ENCODE measurements around the gene ENPP6.
A peak's percentile ranks its signal among the peaks of the same experiment; 100 is the strongest.
"Not testable (repeated sequence)": the region's sequence is repeated elsewhere in the genome, so short reads cannot be mapped to it uniquely, and the experiment has no call there.

ENPP6 gene

DNA sequence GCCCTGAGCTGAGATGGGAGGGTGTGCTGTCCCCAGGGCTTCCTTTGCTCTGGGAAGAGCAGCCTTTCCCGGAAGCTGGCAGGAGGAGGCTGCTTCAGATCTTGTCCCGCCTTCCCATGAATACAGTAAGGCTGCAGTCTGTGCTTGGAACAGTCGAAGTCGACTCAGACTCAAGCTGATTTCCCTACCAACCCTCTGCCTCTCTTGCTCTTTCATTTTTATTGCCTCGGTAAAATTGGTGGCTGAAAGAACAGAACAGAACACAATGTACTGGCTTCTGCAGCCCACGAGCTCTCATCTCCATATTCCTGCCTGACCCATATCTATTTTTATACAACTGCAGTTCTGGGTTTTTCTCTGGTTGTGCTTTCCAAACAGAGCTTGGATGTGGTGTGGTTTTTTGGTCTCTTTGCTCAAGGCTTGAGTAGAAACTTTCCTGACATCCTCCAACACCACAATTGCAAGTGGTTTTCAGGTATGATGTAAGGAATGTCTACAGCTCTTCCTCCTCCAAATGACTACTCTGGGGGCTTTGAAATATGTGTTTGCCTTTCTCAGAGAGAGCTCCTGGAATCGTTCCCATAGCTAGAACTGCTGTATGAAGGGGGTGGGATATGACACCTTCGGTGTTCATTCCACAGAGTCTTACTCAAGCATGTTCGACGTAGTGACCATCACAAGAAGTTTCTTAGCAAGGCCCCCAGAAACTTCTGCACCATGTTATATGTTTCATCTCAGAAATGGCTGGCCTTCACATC lies 61.3 kb downstream of the ENPP6 start:
- Mint-ChIP-seq H3K4me1 (ENCODE audit: low read depth) (no peaks in the 10 kb centered on the region), H3K9me3 (no peaks in the 10 kb centered on the region), H3K27me3 (ENCODE audit: low read depth) (peaks cover 36% of the 10 kb centered on the region), H3K4me3 (no peak overlapping the region), H3K27ac (no peak overlapping the region), H3K36me3 (ENCODE audit: low read depth) (no peaks in the 10 kb centered on the region)

DNA sequence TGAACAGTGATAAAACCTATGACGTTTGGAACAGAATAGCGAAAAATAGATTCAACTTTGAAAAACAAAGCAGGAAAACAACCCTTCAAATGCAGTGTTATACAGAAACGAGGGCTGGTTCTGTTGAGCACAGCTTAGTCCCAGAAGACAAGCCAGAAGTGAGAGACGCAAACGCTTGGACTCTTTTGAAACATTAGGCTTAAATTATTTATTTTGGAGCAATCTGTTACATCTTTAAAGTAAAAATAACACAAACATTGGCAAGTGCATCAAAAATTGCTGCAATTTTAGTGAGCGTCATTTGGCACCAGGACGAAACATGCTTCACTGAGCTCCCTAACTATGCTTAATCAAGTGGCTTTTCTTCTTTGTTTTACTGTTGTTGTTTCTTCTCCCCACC lies 63.5 kb downstream of the ENPP6 start:
- H3K4me1 Mint-ChIP-seq (ENCODE audit: low read depth) = peaks cover 3% of the 10 kb centered on the region
- H3K36me3 Mint-ChIP-seq (ENCODE audit: low read depth) = peaks cover 6% of the 10 kb centered on the region
- no peak overlapping the region for H3K27ac Mint-ChIP-seq
- H3K27me3 Mint-ChIP-seq (ENCODE audit: low read depth) = peaks cover 19% of the 10 kb centered on the region
- H3K4me3 Mint-ChIP-seq = no peak overlapping the region
- H3K9me3 Mint-ChIP-seq = no peaks in the 10 kb centered on the region

DNA sequence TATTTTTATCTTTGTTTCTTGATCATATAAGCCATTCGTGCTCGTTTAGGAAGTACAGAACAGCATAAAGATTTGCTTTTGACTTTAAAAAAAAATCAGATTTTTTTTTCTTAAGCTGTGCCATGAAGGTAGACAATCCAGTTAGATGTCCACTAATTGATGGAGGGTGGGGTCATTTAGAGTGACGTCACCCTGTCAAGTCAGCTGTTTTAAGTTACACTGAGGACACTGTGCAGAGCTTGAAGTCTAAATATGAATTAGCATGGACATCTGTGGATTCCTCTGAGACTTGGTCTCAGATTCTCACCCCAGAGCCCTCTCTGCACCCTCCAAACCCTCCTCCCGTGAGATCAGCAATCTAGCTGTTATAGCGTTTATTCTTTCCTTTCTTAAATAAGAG lies 63.9 kb downstream of the ENPP6 start:
- Mint-ChIP-seq H3K4me1 (ENCODE audit: low read depth) (peaks cover 5% of the 10 kb centered on the region), H3K9me3 (no peaks in the 10 kb centered on the region), H3K4me3 (no peak overlapping the region), H3K27me3 (ENCODE audit: low read depth) (peaks cover 14% of the 10 kb centered on the region), H3K27ac (no peak overlapping the region), H3K36me3 (ENCODE audit: low read depth) (peaks cover 6% of the 10 kb centered on the region)

DNA sequence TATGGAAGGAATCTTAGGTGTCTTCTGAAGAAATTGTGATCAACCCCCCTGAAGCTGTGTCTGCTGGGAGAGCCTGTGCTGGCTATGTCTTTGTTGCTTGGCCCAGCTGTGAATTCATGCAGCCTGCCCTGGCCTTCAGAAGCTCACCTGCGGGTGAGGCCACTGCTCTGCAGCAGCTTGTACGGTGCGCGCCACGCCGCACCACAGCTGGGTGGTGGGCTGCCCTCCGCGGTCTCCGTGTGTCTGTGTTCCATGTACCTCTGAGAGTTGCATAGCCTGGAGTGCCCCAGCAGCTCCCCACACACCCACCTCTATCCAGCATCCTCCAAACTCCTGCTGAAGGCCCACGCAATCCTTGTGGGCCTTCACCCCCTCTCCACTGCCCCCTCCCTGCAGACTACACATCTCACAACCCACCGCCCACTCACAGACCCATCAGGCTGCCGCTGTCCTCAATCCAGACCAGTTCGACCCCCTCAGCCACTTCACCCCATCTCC lies 65.6 kb downstream of the ENPP6 start:
- no peaks in the 10 kb centered on the region for H3K9me3 Mint-ChIP-seq
- H3K36me3 Mint-ChIP-seq (ENCODE audit: low read depth) = peaks cover 7% of the 10 kb centered on the region
- peaks cover 9% of the 10 kb centered on the region for H3K27me3 Mint-ChIP-seq (ENCODE audit: low read depth)
- H3K27ac Mint-ChIP-seq = no peak overlapping the region
- H3K4me1 Mint-ChIP-seq (ENCODE audit: low read depth) = peaks cover 16% of the 10 kb centered on the region
- no peak overlapping the region for H3K4me3 Mint-ChIP-seq

DNA sequence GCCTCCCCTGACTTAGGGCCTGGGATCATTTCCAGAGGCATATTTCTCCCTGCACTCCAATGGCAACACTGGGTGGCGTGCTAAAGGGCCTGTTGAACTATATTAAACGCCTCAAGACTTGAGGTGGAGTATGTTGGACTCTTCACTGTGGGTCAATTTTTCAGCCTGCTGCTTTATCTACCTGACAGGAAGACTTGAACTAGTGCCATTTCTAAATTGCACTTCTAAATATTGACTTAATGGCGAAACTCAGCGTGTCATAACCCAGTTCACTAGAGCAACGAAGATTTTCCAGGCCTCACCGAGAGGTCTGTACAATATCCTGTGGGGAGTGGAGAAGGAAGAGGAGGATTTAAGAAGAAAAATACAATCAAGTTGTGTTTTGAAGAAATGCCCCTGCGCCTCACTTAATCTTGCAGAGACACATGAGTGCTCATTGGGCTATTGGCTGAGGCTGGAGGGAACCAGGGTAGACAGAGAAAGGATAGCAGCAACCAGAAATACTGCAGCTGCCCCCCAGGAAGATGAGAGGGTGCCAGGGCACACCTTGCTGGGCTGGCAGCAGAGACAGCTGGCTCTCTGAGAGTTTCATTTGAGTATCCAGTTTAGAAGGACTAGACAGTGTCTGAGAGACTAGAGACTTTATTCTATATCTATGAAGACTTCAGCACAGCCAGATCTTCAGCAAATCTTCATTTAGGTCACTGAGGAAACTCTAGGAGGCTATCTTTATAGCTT lies 67.4 kb downstream of the ENPP6 start:
- Mint-ChIP-seq H3K9me3 (no peaks in the 10 kb centered on the region), H3K4me1 (ENCODE audit: low read depth) (peaks cover 19% of the 10 kb centered on the region), H3K27ac (no peak overlapping the region), H3K4me3 (no peak overlapping the region), H3K27me3 (ENCODE audit: low read depth) (no peaks in the 10 kb centered on the region), H3K36me3 (ENCODE audit: low read depth) (peaks cover 9% of the 10 kb centered on the region)

DNA sequence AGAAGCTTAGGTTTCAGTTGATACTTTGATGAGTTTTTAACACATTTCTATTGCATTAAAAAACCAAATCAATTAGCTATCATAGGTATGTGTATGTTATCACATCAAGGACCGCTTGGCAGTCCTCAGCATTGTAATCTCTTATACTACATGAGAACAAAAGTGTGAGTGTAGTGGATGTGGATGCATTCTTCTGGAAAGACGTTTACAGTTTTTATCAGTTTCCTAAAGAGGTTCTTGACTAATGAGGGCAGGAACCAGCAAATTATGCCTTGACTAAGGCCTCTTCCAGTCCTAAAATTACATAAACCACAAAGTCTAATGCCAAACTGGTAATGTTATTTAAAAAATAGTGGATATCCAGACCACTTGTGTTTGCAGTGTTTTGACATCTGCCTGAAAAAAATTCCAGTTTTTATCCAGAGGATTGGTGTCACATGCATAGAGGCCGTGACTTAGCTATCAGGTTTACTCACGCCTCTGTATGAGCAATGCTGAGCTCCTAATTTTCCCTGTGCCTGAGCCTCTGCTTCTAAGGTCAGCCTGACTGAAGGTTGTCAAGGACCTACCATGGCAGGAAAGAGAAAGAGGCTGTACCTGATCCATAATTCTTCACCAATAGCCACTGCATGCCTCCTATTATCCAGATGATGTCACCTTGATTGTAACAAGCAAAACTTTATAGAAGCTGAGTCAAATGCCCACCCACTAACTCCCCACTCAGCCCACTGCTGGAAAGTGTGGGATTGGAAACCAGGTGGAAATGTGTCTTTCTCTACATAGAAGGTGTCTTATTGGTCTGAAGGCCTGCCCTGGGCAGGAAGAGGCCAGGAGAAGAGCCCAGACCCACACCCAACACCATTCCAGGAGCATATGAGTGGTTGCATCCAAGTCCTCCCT lies 68.7 kb downstream of the ENPP6 start:
- H3K27me3 Mint-ChIP-seq (ENCODE audit: low read depth) = no peaks in the 10 kb centered on the region
- no peak overlapping the region for H3K27ac Mint-ChIP-seq
- H3K36me3 Mint-ChIP-seq (ENCODE audit: low read depth) = peaks cover 9% of the 10 kb centered on the region
- H3K9me3 Mint-ChIP-seq = no peaks in the 10 kb centered on the region
- H3K4me1 Mint-ChIP-seq (ENCODE audit: low read depth) = peaks cover 19% of the 10 kb centered on the region
- no peak overlapping the region for H3K4me3 Mint-ChIP-seq

DNA sequence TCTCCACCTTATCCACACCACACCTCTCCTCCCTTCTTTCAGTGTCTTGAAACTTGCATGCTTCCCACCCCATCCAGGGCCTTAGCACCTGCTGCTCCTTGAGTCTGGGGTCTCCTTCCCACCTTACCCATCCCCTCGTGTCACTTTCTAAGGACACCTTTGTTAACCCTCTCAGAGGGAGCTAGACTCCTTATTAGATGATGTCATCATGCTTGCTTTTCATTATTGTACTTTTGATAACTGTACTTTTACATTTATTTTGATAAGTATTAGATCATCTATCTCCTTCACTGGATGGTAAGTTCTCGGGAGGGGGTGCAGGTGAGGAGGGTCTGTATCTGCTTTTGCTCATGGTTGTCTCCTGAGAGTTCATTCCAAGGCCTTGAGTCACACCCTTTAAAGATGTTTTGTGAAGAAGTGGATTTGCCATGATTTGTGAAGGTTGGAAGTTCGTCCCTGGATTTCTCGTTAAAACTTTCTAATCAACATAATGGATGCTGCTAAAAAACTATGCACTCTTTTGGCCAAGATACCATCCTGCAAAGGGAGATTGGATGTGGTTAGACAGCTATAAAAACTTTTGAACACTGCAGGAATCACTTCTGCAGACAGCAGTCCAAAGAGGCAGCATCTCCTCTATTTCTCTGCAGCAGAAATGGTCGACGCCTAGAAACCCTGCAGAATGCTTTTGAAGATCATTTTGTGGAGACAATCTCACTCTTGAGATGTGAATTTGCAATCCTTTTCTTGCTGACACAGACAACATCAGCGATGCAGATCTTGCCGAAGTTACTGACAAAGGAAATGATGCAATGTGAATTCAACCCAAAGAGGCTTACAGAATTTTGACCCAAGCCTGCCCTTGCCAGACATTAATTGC lies 69.6 kb downstream of the ENPP6 start:
- Mint-ChIP-seq H3K4me1 (ENCODE audit: low read depth) (peaks cover 19% of the 10 kb centered on the region), H3K9me3 (no peaks in the 10 kb centered on the region), H3K4me3 (peak overlapping the region; percentile 16), H3K36me3 (ENCODE audit: low read depth) (peaks cover 9% of the 10 kb centered on the region), H3K27me3 (ENCODE audit: low read depth) (no peaks in the 10 kb centered on the region), H3K27ac (no peak overlapping the region)

DNA sequence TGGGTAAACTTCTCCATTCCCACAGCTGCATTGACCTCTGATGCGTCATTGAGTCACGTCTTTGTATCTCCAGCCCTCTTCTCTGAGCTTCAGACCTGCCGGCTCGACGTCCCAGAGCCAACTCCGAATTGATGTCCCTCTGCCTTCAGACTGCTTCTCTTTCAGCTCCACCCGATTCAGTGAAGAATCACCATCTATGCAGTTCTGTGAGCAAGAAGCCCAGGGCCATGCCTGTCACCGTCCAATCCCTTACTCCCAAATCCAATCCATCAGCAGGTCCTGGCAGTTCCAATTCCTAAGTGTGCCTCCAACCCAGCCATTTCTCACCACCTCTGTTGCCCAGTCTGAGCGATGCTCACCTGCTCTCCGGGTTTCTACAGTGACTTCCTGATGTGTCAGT lies 70.7 kb downstream of the ENPP6 start:
- Mint-ChIP-seq H3K36me3 (ENCODE audit: low read depth) (peaks cover 9% of the 10 kb centered on the region), H3K4me3 (no peak overlapping the region), H3K4me1 (ENCODE audit: low read depth) (peaks cover 19% of the 10 kb centered on the region), H3K27ac (no peak overlapping the region), H3K27me3 (ENCODE audit: low read depth) (no peaks in the 10 kb centered on the region), H3K9me3 (no peaks in the 10 kb centered on the region)

DNA sequence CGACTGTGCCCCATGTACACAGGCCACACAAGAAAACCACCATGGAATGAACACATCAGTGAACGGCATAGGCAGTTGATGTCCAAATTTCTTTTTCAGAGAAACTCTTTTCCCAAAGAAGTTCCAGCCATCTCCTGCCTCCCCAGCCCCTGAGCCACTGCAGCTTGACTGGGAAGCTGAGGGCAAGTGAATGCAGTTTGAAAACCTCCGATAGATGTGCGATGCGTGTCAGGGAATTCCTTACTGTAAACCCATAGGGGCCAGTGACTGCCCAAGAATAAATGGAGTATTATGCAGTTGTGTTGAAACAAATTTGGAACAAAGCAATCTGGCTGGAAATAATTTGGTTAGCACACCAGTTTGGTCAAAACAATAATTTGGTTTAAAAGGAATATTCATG lies 72.1 kb downstream of the ENPP6 start:
- H3K27me3 Mint-ChIP-seq (ENCODE audit: low read depth) = peaks cover 4% of the 10 kb centered on the region
- peaks cover 19% of the 10 kb centered on the region for H3K4me1 Mint-ChIP-seq (ENCODE audit: low read depth)
- H3K4me3 Mint-ChIP-seq = no peak overlapping the region

DNA sequence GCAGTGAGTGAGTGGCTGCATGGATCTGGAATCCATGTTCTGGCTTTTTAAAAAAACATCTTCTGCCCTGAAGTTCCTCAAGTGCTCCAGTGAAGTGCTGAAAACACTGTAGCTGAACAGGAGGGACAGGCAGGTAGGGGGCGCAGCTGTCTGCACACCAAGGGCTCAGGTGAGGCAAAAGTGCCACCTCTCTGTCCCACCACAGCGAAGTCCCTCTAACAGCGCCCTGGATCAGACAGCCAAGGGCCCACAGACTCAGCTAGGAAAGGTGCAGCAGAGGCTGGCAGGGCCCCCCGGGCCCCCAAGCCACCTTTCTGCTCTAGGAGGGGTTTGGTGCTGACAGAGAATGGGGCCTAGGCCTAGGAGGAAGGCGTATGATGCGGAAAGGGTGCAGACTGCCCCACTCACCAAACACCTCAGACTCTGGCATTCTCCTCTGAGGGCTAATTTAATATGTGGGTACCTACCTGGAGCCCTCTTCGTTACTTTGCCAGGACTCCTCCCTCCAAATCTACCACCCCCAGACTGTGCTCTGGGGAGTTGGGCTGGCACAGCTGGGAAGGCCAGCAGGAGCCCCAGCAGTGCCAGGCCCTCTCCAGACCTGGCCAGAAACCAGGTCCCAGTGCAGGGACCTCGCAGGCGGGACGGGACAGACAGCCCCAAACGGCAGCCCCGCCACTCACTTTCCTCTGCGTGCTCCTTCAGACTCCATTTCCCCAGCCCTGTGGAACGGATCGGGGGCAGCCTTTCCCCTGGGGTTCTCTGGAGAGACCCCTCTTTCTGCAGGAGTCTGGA lies 73.7 kb downstream of the ENPP6 start:
- Mint-ChIP-seq H3K27ac (no peak overlapping the region), H3K4me1 (ENCODE audit: low read depth) (peaks cover 15% of the 10 kb centered on the region), H3K36me3 (ENCODE audit: low read depth) (peaks cover 4% of the 10 kb centered on the region), H3K4me3 (no peak overlapping the region), H3K27me3 (ENCODE audit: low read depth) (peaks cover 4% of the 10 kb centered on the region), H3K9me3 (peaks cover 7% of the 10 kb centered on the region)

More for the DNA sequence above, 72.1 kb downstream of the ENPP6 start:
- Mint-ChIP-seq H3K27ac (no peak overlapping the region), H3K36me3 (ENCODE audit: low read depth) (peaks cover 9% of the 10 kb centered on the region), H3K9me3 (peaks cover 6% of the 10 kb centered on the region)

DNA sequence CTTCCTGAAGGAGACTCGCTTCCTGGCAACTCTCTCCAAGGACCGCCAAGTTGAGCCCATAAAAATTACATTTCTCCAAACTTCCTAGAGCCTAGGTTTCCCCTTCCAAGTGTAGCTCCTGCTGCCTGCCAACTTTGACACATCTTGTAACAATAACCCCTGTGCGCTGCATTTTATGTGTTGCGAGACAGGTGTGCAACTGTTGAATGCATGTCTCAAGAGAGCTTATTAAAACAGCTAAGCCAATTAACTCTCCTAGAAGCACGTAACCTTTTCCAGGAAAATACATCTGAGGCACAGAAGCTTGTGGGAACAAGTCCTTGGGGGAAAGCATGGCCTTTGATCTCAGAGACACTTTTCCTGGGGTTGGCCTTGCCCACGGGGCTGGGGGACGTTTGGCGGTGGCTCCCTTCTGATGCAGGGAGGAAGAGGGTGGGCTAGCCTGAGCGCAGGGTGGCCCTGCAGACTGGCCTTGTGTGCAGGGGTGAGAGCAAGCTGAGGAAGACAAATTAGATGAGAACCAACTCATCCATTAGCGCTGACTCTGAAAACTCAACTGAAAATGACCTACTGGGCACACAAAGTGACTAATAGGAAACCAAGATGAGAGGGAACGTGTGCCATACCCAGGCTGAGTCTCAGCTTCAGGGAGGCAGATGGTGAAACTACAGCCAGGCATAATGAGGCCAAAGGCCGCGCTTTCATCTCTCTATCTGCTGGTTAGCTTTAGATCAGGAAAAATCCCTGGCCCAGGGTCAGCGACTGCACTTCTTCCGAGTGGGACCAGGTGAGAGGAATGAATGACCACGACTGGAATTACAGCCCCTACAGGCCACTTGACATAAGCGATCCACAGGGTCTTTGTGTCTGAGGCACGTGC lies 75.3 kb downstream of the ENPP6 start:
- Mint-ChIP-seq H3K4me1 (ENCODE audit: low read depth) (peaks cover 4% of the 10 kb centered on the region), H3K9me3 (peaks cover 17% of the 10 kb centered on the region), H3K36me3 (ENCODE audit: low read depth) (peaks cover 4% of the 10 kb centered on the region), H3K27ac (no peak overlapping the region), H3K4me3 (no peak overlapping the region), H3K27me3 (ENCODE audit: low read depth) (peaks cover 4% of the 10 kb centered on the region)

DNA sequence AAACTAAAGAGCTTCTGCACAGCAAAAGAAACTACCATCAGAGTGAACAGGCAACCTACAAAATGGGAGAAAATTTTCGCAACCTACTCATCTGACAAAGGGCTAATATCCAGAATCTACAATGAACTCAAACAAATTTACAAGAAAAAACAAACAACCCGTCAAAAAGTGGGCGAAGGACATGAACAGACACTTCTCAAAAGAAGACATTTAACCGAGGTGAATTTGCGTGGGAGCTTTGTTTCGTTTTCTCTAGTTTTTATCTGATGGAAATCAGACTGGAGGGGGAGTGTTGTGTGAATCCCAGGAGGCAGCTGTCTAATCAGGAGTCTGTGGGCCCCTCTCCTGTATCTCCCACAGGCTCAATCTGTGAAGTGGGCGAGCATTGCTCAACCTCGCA lies 76.8 kb downstream of the ENPP6 start:
- H3K9me3 Mint-ChIP-seq = peaks cover 32% of the 10 kb centered on the region
- H3K27ac Mint-ChIP-seq; H3K4me1 Mint-ChIP-seq (ENCODE audit: low read depth); H3K4me3 Mint-ChIP-seq; H3K36me3 Mint-ChIP-seq (ENCODE audit: low read depth): not testable (repeated sequence)
- H3K27me3 Mint-ChIP-seq (ENCODE audit: low read depth) = peaks cover 11% of the 10 kb centered on the region

Measured in T-helper 1 cell treated with Interleukin-12 subunit alpha and Interleukin-12 subunit beta and Interleukin-4 antibody, amounts not matched to agents 30 μg/mL and 1 μg/mL, for 36 hours (primary cell).